ENCODE data around the gene TRIM31. TPM values are rescaled to one million over a fixed set of nuclear protein-coding genes. Genes with fewer than 3 reads are reported as not detected.
"Not testable (repeated sequence)": the region's sequence is repeated elsewhere in the genome, so short reads cannot be mapped to it uniquely, and the experiment has no call there.

TRIM31 gene
- total RNA-seq, 1 donor from 2014 or later: not detected

DNA sequence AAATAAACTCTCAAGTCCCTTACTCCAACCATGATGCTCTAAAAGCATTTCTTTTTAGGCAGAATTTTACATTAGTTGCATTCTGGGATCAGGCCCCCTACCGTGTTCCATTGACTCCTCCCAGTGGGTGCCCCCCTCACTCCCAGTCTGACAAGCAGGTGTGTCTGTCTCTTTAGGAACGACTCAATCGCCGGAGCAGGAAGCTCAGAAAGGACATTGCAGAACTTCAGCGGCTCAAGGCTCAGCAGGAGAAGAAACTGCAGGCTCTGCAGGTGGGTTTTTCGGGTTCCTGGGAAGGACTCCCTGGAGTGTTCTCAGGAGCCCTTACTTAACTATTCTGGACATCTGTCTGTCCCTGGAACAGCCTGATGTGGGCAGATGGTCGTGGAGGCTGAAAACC, 32.9 kb upstream of the TRIM31 start:
- no peak overlapping the region for H3K4me3 ChIP-seq
- DNase-seq (ENCODE audit: low spot score in 2 of 2): no peak
- no peaks in the 10 kb centered on the region for H3K27me3 ChIP-seq
- intact Hi-C loops (cut with DNase I): no loop called here
- no peaks in the 10 kb centered on the region for H3K4me1 ChIP-seq
- no peak overlapping the region for H3K27ac ChIP-seq
- TF ChIP-seq, protein P1, sequence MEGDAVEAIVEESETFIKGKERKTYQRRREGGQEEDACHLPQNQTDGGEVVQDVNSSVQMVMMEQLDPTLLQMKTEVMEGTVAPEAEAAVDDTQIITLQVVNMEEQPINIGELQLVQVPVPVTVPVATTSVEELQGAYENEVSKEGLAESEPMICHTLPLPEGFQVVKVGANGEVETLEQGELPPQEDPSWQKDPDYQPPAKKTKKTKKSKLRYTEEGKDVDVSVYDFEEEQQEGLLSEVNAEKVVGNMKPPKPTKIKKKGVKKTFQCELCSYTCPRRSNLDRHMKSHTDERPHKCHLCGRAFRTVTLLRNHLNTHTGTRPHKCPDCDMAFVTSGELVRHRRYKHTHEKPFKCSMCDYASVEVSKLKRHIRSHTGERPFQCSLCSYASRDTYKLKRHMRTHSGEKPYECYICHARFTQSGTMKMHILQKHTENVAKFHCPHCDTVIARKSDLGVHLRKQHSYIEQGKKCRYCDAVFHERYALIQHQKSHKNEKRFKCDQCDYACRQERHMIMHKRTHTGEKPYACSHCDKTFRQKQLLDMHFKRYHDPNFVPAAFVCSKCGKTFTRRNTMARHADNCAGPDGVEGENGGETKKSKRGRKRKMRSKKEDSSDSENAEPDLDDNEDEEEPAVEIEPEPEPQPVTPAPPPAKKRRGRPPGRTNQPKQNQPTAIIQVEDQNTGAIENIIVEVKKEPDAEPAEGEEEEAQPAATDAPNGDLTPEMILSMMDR (IDR thresholded peaks at IDR 0.05): no peak
- no peaks in the 10 kb centered on the region for H3K36me3 ChIP-seq
- H3K9me3 ChIP-seq: no peaks in the 10 kb centered on the region

DNA sequence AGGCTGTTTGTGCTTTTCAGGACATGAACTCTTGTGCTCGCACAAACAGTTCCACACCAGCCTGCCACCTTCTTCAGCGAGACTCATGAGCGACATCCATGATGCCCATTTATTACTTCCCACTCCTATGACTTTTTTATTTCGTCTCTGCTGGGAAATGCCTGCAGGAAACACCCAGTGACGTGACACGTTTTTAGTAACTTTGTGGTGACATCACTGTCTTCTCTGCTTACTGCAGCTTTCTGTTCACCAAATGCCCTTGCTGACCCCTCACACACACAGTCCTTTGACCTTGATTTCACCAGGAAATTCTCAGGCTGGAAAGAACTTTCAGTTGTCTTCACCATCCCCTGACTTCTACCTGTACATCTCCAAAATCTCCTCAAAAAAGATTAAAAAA, 31.9 kb upstream of the TRIM31 start:
- Histone ChIP-seq H3K4me3 (no peak overlapping the region), H3K27ac (no peak overlapping the region), H3K4me1 (no peaks in the 10 kb centered on the region), H3K36me3 (no peaks in the 10 kb centered on the region), H3K9me3 (no peaks in the 10 kb centered on the region), H3K27me3 (no peaks in the 10 kb centered on the region)
- intact Hi-C loops (cut with DNase I): no loop called here
- TF ChIP-seq, protein P1 (IDR thresholded peaks at IDR 0.05): no peak
- no peak for DNase-seq (ENCODE audit: low spot score in 2 of 2)

DNA sequence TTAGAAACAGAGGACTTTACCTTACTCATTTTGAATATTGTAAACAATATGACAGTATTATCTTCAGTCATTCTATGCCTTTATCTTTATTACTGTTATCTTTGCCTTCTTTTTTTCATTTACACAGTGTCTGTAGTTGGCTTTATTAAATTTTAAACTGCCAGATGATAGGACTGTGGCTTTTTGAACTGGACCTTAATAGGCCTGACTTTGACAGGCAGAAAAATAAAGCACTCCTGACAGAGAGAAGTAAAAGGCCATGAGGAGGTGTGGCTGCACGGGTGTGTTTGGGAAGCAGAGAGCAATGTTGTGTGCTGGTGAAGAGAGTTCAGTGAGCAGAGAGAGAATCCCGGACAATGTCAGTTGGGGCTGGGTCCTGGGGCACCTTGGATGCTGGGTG, 30.9 kb upstream of the TRIM31 start:
- Histone ChIP-seq H3K9me3 (no peaks in the 10 kb centered on the region), H3K4me1 (no peaks in the 10 kb centered on the region), H3K27ac (no peak overlapping the region), H3K36me3 (no peaks in the 10 kb centered on the region), H3K27me3 (no peaks in the 10 kb centered on the region), H3K4me3 (no peak overlapping the region)
- intact Hi-C loops (cut with DNase I): no loop called here
- TF ChIP-seq, protein P1 (IDR thresholded peaks at IDR 0.05): no peak
- DNase-seq (ENCODE audit: low spot score in 2 of 2): no peak

DNA sequence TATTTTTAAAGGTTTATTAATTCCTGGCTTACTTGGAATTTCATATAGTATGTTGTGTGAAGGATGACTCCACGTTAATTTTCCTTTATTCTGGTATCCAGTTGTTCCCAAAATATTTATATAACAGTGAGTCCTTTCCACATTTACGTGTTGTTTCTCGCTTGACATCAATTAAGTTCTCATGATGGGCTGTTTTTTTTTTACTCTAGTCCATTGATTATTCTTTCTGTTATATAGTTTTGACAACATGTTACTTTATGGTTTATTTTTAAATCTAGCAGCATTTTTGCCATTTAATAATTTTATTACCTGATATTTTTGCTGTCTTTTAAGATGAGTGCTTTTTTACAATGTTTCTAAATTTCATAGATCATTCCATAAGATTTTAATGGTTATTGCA, 29.8 kb upstream of the TRIM31 start:
- H3K27ac ChIP-seq: no peak overlapping the region
- intact Hi-C loops (cut with DNase I): no loop called here
- no peak for DNase-seq (ENCODE audit: low spot score in 2 of 2)
- no peaks in the 10 kb centered on the region for H3K4me1 ChIP-seq
- no peaks in the 10 kb centered on the region for H3K9me3 ChIP-seq
- no peak overlapping the region for H3K4me3 ChIP-seq
- TF ChIP-seq, protein P1 (IDR thresholded peaks at IDR 0.05): no peak
- H3K36me3 ChIP-seq: no peaks in the 10 kb centered on the region
- H3K27me3 ChIP-seq: no peaks in the 10 kb centered on the region

DNA sequence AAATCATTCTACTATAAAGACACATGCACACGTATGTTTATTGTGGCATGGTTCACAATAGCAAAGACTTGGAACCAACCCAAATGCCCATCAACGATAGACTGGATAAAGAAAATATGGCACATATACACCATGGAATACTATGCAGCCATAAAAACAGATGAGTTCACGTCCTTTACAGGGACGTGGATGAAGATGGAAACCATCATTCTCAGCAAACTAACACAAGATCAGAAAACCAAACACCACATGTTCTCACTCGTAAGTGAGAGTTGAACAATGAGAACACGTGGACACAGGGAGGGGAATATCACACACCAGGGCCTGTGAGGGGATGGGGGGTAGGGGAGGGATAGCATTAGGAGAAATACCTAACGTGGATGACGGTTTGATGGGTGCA, 27.4 kb upstream of the TRIM31 start:
- H3K27me3 ChIP-seq; H3K27ac ChIP-seq; H3K36me3 ChIP-seq; H3K9me3 ChIP-seq; intact Hi-C loops (cut with DNase I); H3K4me1 ChIP-seq; DNase-seq (ENCODE audit: low spot score in 2 of 2); H3K4me3 ChIP-seq: not testable (repeated sequence)

DNA sequence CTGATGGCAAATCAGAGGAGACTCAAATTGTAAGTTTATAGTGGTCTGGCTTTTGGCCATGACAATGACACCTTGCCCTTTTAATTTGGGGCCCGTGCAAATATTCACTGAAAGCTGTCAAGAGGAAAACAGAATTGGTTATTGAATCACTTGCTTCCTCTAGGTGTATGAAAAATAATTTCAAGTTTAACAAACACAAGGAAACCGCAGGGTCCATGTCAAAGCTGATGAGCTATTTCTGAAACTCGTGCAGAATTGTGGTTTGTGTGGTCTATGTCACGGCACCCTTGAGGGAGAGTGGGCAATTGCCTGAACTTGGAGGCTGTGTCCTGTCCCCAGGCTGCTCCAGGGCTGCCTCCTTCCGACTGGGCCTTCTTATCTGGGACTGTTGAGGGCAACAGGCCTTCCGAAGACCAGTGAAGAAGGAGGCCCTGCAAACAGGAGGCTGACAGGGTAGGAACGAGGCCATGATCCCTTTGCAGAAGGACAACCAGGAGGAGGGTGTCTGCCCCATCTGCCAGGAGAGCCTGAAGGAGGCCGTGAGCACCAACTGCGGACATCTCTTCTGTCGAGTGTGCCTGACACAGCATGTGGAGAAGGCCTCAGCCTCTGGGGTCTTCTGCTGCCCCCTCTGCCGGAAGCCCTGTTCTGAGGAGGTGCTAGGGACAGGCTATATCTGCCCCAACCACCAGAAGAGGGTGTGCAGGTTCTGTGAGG, 23.8 kb upstream of the TRIM31 start:
- Histone ChIP-seq H3K27ac (no peak overlapping the region), H3K4me1 (no peaks in the 10 kb centered on the region), H3K36me3 (no peaks in the 10 kb centered on the region), H3K9me3 (no peaks in the 10 kb centered on the region), H3K27me3 (no peaks in the 10 kb centered on the region), H3K4me3 (no peak overlapping the region)
- intact Hi-C loops (cut with DNase I): loop anchor here (10.0 kb wide), 1 partner anchor 292 kb away; no protein-coding TSS in a partner anchor
- TF ChIP-seq, protein P1 (IDR thresholded peaks at IDR 0.05): no peak
- DNase-seq (ENCODE audit: low spot score in 2 of 2): no peak

Measured in ascending aorta (tissue), 2 donors.